ENCODE results near the gene RRAD.

- TF ChIP-seq CTCF (IDR thresholded peaks at IDR 0.05; ENCODE audit: insufficient read depth, low read length), result no peak
- no peak for TF ChIP-seq REST (IDR thresholded peaks at IDR 0.05; ENCODE audit: insufficient replicate concordance, low read depth)
- no peak for TF ChIP-seq POLR2AphosphoS5 (IDR thresholded peaks at IDR 0.05; ENCODE audit: low read depth)
- no peak for TF ChIP-seq GABPA (IDR thresholded peaks at IDR 0.05; ENCODE audit: low read depth)
- TF ChIP-seq SPI1 (IDR thresholded peaks at IDR 0.05; ENCODE audit: borderline replicate concordance, low read depth), result no peak
Observed at GRCh38 chr16:66927918-66928649, 2.7 kb upstream of the RRAD start.

All from HL-60 (cell line).